ENCODE results near the gene DDX1.
"Not testable (repeated sequence)": the region's sequence is repeated elsewhere in the genome, so short reads cannot be mapped to it uniquely, and the experiment has no call there.

The DDX1 gene

GRCh38 chr2:15618449-15618855, 26.8 kb downstream of the DDX1 start:
- no peak for DNase-seq

- no peak for DNase-seq
Measured at GRCh38 chr2:15619076-15619475, 27.4 kb downstream of the DDX1 start.

GRCh38 chr2:15619510-15619909, 27.8 kb downstream of the DDX1 start:
- no peak for DNase-seq

GRCh38 chr2:15619938-15620337, 28.3 kb downstream of the DDX1 start:
- no peak for DNase-seq

- DNase-seq, result no peak
Measured at GRCh38 chr2:15620340-15620739, 28.7 kb downstream of the DDX1 start.

GRCh38 chr2:15620857-15621471, 29.3 kb downstream of the DDX1 start:
- DNase-seq, result no peak

GRCh38 chr2:15621472-15621870, 29.8 kb downstream of the DDX1 start:
- not testable (repeated sequence) for DNase-seq

GRCh38 chr2:15622214-15622613, 30.5 kb downstream of the DDX1 start:
- no peak for DNase-seq

- DNase-seq, result no peak
Measured at GRCh38 chr2:15622614-15623480, 31.2 kb downstream of the DDX1 start.

- no peak for DNase-seq
Measured at GRCh38 chr2:15623481-15623796, 31.8 kb downstream of the DDX1 start.

- DNase-seq, result no peak
Measured at GRCh38 chr2:15623898-15624541, 32.4 kb downstream of the DDX1 start.

- DNase-seq, result no peak
Measured at GRCh38 chr2:15624903-15625302, 33.2 kb downstream of the DDX1 start.

GRCh38 chr2:15625344-15626036, 33.8 kb downstream of the DDX1 start:
- no peak for DNase-seq

- no peak for DNase-seq
Measured at GRCh38 chr2:15626126-15626525, 34.5 kb downstream of the DDX1 start.

- no peak for DNase-seq
Measured at GRCh38 chr2:15626967-15627366, 35.3 kb downstream of the DDX1 start.

- no peak for DNase-seq
Measured at GRCh38 chr2:15627817-15628684, 36.4 kb downstream of the DDX1 start.

GRCh38 chr2:15628899-15629855, 37.5 kb downstream of the DDX1 start:
- DNase-seq, result no peak

GRCh38 chr2:15630121-15630977, 38.7 kb downstream of the DDX1 start:
- no peak for DNase-seq

GRCh38 chr2:15630978-15631719, 39.5 kb downstream of the DDX1 start:
- no peak for DNase-seq

- DNase-seq, result no peak
Measured at GRCh38 chr2:15631883-15632282, 40.2 kb downstream of the DDX1 start.
